GM10248 (cell line): Measurements from ENCODE around the gene DBX1.
"Not testable (repeated sequence)": the region's sequence is repeated elsewhere in the genome, so short reads cannot be mapped to it uniquely, and the experiment has no call there.

Experiments used
- CTCF ChIA-PET: fragments of 300-600 bp; sonication (Branson Sonifier 250); formaldehyde crosslinking; extraction: SDS; loops from one replicate; lab custom pipeline; 2021; ENCODE audit warnings: antibody characterized with exemption; lab: Yijun Ruan, JAX
- POLR2A ChIA-PET: fragments of 350-650 bp; sonication (Branson Sonifier 250); formaldehyde crosslinking; extraction: SDS; loops from one replicate; lab custom pipeline; 2020; ENCODE audit warnings: antibody characterized with exemption; lab: Yijun Ruan, JAX
- DNase-seq: peaks from one replicate; pipeline ENCODE4 v3.0.0; 2012; ENCODE audit errors: extremely low spot score
- CTCF ChIP-seq: IDR thresholded peaks from 2 replicates; pipeline ENCODE4 v1.5.1; 2012; ENCODE audit warnings: mild to moderate bottlenecking, low read depth; ENCODE audit errors: extremely low read depth, missing control alignments, control extremely low read depth

DBX1 gene

GRCh38 chr11:20201231-20201630 is 41.0 kb upstream of the DBX1 start:
- no peak for DNase-seq
- ChIA-PET POLR2A (no interaction called here), CTCF (no interaction called here)
- no peak for TF ChIP-seq CTCF

- CTCF ChIA-PET, POLR2A ChIA-PET, DNase-seq: not testable (repeated sequence)
Measured at GRCh38 chr11:20200331-20200955, 40.2 kb upstream of the DBX1 start.

DNA sequence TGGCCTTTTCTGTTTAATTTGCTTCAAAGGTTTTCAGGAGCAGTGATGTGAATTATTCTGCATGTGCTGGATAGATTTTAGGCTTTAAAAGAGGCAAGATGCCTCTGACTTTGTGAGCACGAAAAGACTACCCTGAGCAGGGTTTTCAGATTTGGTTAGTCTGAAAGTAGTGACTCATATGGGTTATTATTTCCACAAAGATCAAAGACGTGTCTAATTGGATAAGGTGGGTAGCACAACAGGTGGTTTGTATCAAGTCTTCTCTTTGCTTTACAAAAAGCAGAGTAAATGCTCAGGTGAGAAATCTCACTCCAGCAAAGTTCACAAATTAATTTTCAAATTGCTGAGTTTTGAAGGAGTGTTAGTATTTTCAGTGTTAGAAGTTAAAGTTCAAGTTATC is 37.6 kb upstream of the DBX1 start:
- DNase-seq, result no peak
- ChIA-PET CTCF (no interaction called here), POLR2A (no interaction called here)
- TF ChIP-seq CTCF, result no peak

- CTCF ChIA-PET, result interaction anchor here (1.1 to 1.3 kb wide), 2 partner anchors 15 to 61 kb away, joined by 3 read pairs; no protein-coding TSS in a partner anchor
- POLR2A ChIA-PET, result no interaction called here
- DNase-seq, result no peak
- TF ChIP-seq CTCF, result no peak
Measured at GRCh38 chr11:20194470-20194869, 34.2 kb upstream of the DBX1 start.

DNA sequence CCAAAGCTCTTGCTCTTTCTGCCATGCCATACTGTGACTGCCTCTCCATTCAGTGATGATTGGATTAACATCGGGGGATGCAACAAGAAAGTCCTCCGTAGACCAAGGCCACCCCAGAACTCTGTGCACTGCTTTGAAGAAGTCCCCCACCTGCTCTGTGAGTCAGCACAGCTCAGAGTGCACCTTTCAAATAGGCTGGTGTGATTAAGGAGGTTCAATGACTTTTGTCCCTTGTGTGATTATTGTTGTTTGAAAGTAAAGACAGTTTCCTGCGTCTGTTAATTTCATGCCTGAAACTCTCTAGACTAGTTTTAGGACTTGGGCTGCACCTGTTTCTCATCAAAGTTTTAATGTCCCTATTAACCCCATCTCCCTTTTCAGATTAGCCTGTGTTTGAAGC is 33.0 kb upstream of the DBX1 start:
- DNase-seq, result no peak
- POLR2A ChIA-PET, result no interaction called here
- no peak for TF ChIP-seq CTCF
- CTCF ChIA-PET, result interaction anchor here (1.1 kb wide), 1 partner anchor 14 kb away, joined by 3 read pairs; no protein-coding TSS in a partner anchor

GRCh38 chr11:20192641-20193040 is 32.4 kb upstream of the DBX1 start:
- ChIA-PET POLR2A (no interaction called here), CTCF (no interaction called here)
- no peak for DNase-seq
- no peak for TF ChIP-seq CTCF

DNA sequence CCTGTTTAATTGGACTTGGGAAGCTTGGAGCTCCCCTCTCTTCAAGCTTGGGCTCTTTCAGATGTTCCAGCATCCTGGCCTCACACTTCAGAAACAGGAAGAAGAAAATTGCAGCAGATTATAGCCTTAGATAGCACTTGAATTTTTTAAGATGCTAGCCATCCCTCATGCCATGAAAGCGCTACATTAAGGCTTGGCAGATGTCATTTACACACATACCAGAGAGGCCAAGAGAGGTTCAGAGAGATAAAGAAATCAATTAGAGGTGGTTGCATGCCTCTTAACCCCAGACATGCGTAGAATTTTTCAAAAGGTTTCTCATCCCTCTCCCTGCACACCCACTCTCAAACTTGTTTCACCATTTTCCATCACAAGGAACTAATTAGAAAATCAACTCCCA is 31.9 kb upstream of the DBX1 start:
- TF ChIP-seq CTCF, result no peak
- no peak for DNase-seq
- CTCF ChIA-PET, result no interaction called here
- POLR2A ChIA-PET, result no interaction called here
